CD14-positive monocyte (primary cell): ENCODE results near the gene SPRR5. TPM values are rescaled to one million over a fixed set of nuclear protein-coding genes. Genes with fewer than 3 reads are reported as not detected.

Experiments
- DNase-seq, 3 donors: peaks; one replicate each; pipeline ENCODE4 v3.0.0-alpha.2; 2011 to 2022
- H2AFZ ChIP-seq: 2 replicates; pipeline ENCODE4 v1.6.0; 2012; ENCODE audit warnings: mild to moderate bottlenecking, low read depth, low read length, inconsistent platforms; ENCODE audit not compliant: insufficient read depth, poor library complexity, severe bottlenecking
- H3K27ac ChIP-seq, 2 donors: 1 replicate in 1 of 2; 2 replicates in 1 of 2; pipeline ENCODE4 v1.5.1; 2012 to 2013; ENCODE audit warnings: low read length in 2 of 2, control low read depth in 1 of 2, inconsistent platforms in 1 of 2, low read depth in 1 of 2, mild to moderate bottlenecking in 1 of 2
- H3K27me3 ChIP-seq, 2 donors: one replicate each; pipeline versions ENCODE4 v1.6.0 to v1.6.1; 2011 to 2013; ENCODE audit warnings: low read length in 2 of 2; ENCODE audit not compliant: control insufficient read depth in 2 of 2, insufficient read depth in 2 of 2
- H3K36me3 ChIP-seq, 2 donors: replicated peaks in 1 of 2; 1 replicate in 1 of 2; 2 replicates in 1 of 2; pipeline versions ENCODE4 v1.5.1 to v1.6.1; 2012 to 2013; ENCODE audit warnings: low read length in 2 of 2, control low read depth in 1 of 2, inconsistent platforms in 1 of 2, mild to moderate bottlenecking in 1 of 2; ENCODE audit not compliant: insufficient read depth in 2 of 2, control insufficient read depth in 1 of 2
- H3K4me1 ChIP-seq, 2 donors: 1 replicate in 1 of 2; 2 replicates in 1 of 2; pipeline versions ENCODE4 v1.5.1 to v1.6.1; 2012 to 2013; ENCODE audit warnings: low read length in 2 of 2, control low read depth in 1 of 2, inconsistent platforms in 1 of 2, mild to moderate bottlenecking in 1 of 2, moderate library complexity in 1 of 2; ENCODE audit not compliant: insufficient read depth in 2 of 2, control insufficient read depth in 1 of 2
- H3K4me2 ChIP-seq: replicated peaks from 2 replicates; pipeline ENCODE3; 2012; ENCODE audit warnings: low read length, moderate library complexity, mild to moderate bottlenecking; ENCODE audit not compliant: poor library complexity, severe bottlenecking; ENCODE audit errors: extremely low read depth
- H3K4me3 ChIP-seq, 3 experiments: fragments of 200-600 bp in 1 of 3; sonication (generic) in 1 of 3; replicated peaks in 1 of 3; 1 replicate in 2 of 3; 2 replicates in 1 of 3; pipeline ENCODE4 v1.5.1; 2011 to 2013; ENCODE audit warnings: low read length in 3 of 3, mild to moderate bottlenecking in 3 of 3, control low read depth in 2 of 3, low read depth in 2 of 3, inconsistent platforms in 1 of 3, moderate library complexity in 1 of 3
- H3K79me2 ChIP-seq: 2 replicates; pipeline ENCODE4 v1.6.0; 2012; ENCODE audit warnings: mild to moderate bottlenecking, control low read depth, inconsistent platforms, low read length, moderate library complexity; ENCODE audit not compliant: insufficient read depth
- H3K9ac ChIP-seq: 2 replicates; pipeline ENCODE4 v1.6.0; 2017; ENCODE audit warnings: low read length, mild to moderate bottlenecking; ENCODE audit not compliant: insufficient read depth, poor library complexity, severe bottlenecking
- H3K9me3 ChIP-seq, 2 donors: replicated peaks in 1 of 2; 1 replicate in 1 of 2; 2 replicates in 1 of 2; pipeline versions ENCODE4 v1.5.1 to v1.6.1; 2012 to 2013; ENCODE audit warnings: low read length in 2 of 2, control low read depth in 1 of 2; ENCODE audit not compliant: control insufficient read depth in 1 of 2, insufficient read depth in 1 of 2
- H4K20me1 ChIP-seq: 2 replicates; pipeline ENCODE4 v1.6.0; 2012; ENCODE audit warnings: mild to moderate bottlenecking, low read length, control low read depth, moderate library complexity; ENCODE audit not compliant: insufficient read depth
- H3K27ac Mint-ChIP-seq, 7 donors: one replicate each; pipeline ENCODE4 v1.8.0; 2020; ENCODE audit warnings: mild to moderate bottlenecking in 7 of 7, mixed read lengths in 7 of 7, moderate library complexity in 6 of 7, inconsistent platforms in 2 of 7
- H3K27me3 Mint-ChIP-seq, 3 donors: one replicate each; pipeline ENCODE4 v1.8.0; 2021 to 2022; ENCODE audit warnings: low read depth in 3 of 3, mild to moderate bottlenecking in 3 of 3, mixed read lengths in 3 of 3, moderate library complexity in 3 of 3, inconsistent platforms in 1 of 3
- H3K36me3 Mint-ChIP-seq, 2 donors: one replicate each; pipeline ENCODE4 v1.8.0; 2020; ENCODE audit warnings: mixed read lengths in 2 of 2, inconsistent platforms in 1 of 2, mild to moderate bottlenecking in 1 of 2
- H3K4me1 Mint-ChIP-seq: one replicate; pipeline ENCODE4 v1.8.0; 2020; ENCODE audit warnings: mild to moderate bottlenecking, mixed read lengths
- H3K4me3 Mint-ChIP-seq, 2 donors: one replicate each; pipeline ENCODE4 v1.8.0; 2020; ENCODE audit warnings: mild to moderate bottlenecking in 2 of 2, mixed read lengths in 2 of 2, moderate library complexity in 1 of 2
- H3K9me3 Mint-ChIP-seq, 7 donors: one replicate each; pipeline ENCODE4 v1.8.0; 2020 to 2022; ENCODE audit warnings: mixed read lengths in 7 of 7, mild to moderate bottlenecking in 6 of 7, moderate library complexity in 6 of 7, inconsistent platforms in 2 of 7
- WGBS: methylation state at CpG from one replicate; pipeline ENCODE4 v1.1.5; 2013; ENCODE audit warnings: missing lambda C conversion rate; ENCODE audit not compliant: insufficient coverage; 5-methylcytosine and 5-hydroxymethylcytosine counted together
- intact Hi-C, 2 donors: fragments of 100-400 bp; cut with micrococcal nuclease; formaldehyde crosslinking; loops; one replicate each; pipeline versions ENCODE4 v1.15.0 to v1.15.1; 2023
- polyA plus RNA-seq, 3 donors: library from polyadenylated mRNA; depleted of rRNA in 1 of 3; unstranded in 2 of 3; stranded (reverse) in 1 of 3; fragments of 300-500 nt in 2 of 3; fragments of >200 nt in 1 of 3; fragmentation: Illumina TruSeq in 2 of 3; gene quantifications; 1 replicate in 2 of 3; 2 replicates in 1 of 3; pipeline ENCODE4 v1.2.3, GENCODE V29; 2012 to 2021
- TF ChIP-seq, protein P1 (sequence below): fragments of 200-600 bp; IDR thresholded peaks from one replicate; pipeline ENCODE4 v1.8.0; 2022; ENCODE audit warnings: antibody characterized with exemption, mild to moderate bottlenecking

SPRR5 gene
- polyA plus RNA-seq, 3 donors = not detected

DNA sequence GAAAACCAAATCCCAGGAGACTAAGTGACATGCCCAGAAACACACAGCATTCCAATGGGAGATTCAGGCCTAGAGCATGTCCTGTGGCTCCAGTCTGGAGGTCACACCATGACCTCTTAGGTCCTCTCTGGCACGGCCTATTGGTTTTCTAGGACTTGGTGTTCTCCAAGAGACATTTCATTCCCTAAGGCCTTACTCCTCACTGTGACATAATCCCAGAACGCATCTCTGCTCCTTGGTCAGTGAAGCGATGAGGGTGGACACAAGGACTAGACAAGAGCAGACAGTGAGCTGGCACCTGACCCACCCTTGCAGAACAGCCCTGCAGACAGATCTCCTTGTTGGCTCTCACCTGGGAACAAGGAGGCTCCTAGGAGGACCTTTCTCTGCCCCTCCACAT is 37.8 kb upstream of the SPRR5 start:
- intact Hi-C loops = no loop called here
- H3K27ac Mint-ChIP-seq = no peak overlapping the region
- H3K36me3 ChIP-seq = no peaks in the 10 kb centered on the region
- no peaks in the 10 kb centered on the region for H3K79me2 ChIP-seq
- TF ChIP-seq, protein P1, sequence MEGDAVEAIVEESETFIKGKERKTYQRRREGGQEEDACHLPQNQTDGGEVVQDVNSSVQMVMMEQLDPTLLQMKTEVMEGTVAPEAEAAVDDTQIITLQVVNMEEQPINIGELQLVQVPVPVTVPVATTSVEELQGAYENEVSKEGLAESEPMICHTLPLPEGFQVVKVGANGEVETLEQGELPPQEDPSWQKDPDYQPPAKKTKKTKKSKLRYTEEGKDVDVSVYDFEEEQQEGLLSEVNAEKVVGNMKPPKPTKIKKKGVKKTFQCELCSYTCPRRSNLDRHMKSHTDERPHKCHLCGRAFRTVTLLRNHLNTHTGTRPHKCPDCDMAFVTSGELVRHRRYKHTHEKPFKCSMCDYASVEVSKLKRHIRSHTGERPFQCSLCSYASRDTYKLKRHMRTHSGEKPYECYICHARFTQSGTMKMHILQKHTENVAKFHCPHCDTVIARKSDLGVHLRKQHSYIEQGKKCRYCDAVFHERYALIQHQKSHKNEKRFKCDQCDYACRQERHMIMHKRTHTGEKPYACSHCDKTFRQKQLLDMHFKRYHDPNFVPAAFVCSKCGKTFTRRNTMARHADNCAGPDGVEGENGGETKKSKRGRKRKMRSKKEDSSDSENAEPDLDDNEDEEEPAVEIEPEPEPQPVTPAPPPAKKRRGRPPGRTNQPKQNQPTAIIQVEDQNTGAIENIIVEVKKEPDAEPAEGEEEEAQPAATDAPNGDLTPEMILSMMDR = no peak
- no peak overlapping the region for H3K4me3 ChIP-seq
- peaks cover 0 to 5% (median 0%) of the 10 kb centered on the region in 7 donors for H3K9me3 Mint-ChIP-seq
- H3K27ac ChIP-seq = no peak overlapping the region
- H3K4me1 Mint-ChIP-seq = no peaks in the 10 kb centered on the region
- no peaks in the 10 kb centered on the region for H3K4me1 ChIP-seq
- H3K9me3 ChIP-seq = no peaks in the 10 kb centered on the region
- H3K27me3 Mint-ChIP-seq = peaks cover 5 to 19% (median 9%) of the 10 kb centered on the region in 3 donors
- peaks cover 0 to 3% of the 10 kb centered on the region in 2 donors for H3K27me3 ChIP-seq
- no peak overlapping the region for H2AFZ ChIP-seq
- no peak overlapping the region for H3K4me2 ChIP-seq
- H3K4me3 Mint-ChIP-seq = no peak overlapping the region
- no peak overlapping the region for H3K9ac ChIP-seq
- no peaks in the 10 kb centered on the region for H3K36me3 Mint-ChIP-seq
- WGBS = 90% methylated on average over 3 of the region's 3 CpGs
- H4K20me1 ChIP-seq = no peaks in the 10 kb centered on the region
- no peak for DNase-seq

- H3K27ac Mint-ChIP-seq = no peak overlapping the region
- H3K27me3 Mint-ChIP-seq = peaks cover 7 to 17% (median 11%) of the 10 kb centered on the region in 3 donors
- Histone ChIP-seq H3K79me2 (no peaks in the 10 kb centered on the region), H3K27me3 (peaks cover 0 to 3% of the 10 kb centered on the region in 2 donors), H3K4me2 (no peak overlapping the region), H3K4me1 (no peaks in the 10 kb centered on the region), H4K20me1 (no peaks in the 10 kb centered on the region), H3K9me3 (no peaks in the 10 kb centered on the region), H3K36me3 (no peaks in the 10 kb centered on the region), H3K4me3 (no peak overlapping the region), H2AFZ (no peak overlapping the region), H3K27ac (no peak overlapping the region), H3K9ac (no peak overlapping the region)
- 83% methylated on average over 1 of the region's 1 CpG for WGBS
- H3K36me3 Mint-ChIP-seq = no peaks in the 10 kb centered on the region
- TF ChIP-seq, protein P1 = no peak
- no peak overlapping the region for H3K4me3 Mint-ChIP-seq
- intact Hi-C loops = no loop called here
- no peaks in the 10 kb centered on the region for H3K4me1 Mint-ChIP-seq
- no peak for DNase-seq
- H3K9me3 Mint-ChIP-seq = peaks cover 0 to 5% (median 0%) of the 10 kb centered on the region in 7 donors
Observed at GRCh38 chr1:152912471-152912870, 34.5 kb upstream of the SPRR5 start.
